HG02884 (cell line): ENCODE data around the gene EPB41L4B.
A peak's percentile ranks its signal among the peaks of the same experiment; 100 is the strongest.
"Not testable (repeated sequence)": the region's sequence is repeated elsewhere in the genome, so short reads cannot be mapped to it uniquely, and the experiment has no call there.

Experiments
- ATAC-seq: cut with Tn5 transposase; IDR thresholded peaks from one replicate; pipeline ENCODE4 v1.9.1; 2021; ENCODE audit warnings: mild to moderate bottlenecking, moderate library complexity; ENCODE audit not compliant: unreplicated experiment

EPB41L4B gene

GRCh38 chr9:109247228-109247627, 73.6 kb downstream of the EPB41L4B start:
- no peak for ATAC-seq

GRCh38 chr9:109246533-109246932, 74.3 kb downstream of the EPB41L4B start:
- no peak for ATAC-seq

GRCh38 chr9:109245310-109245897, 75.5 kb downstream of the EPB41L4B start:
- no peak for ATAC-seq

GRCh38 chr9:109244179-109245132, 76.4 kb downstream of the EPB41L4B start:
- peak; percentile 82 for ATAC-seq

GRCh38 chr9:109242741-109243140, 78.1 kb downstream of the EPB41L4B start:
- ATAC-seq, result no peak

GRCh38 chr9:109242014-109242413, 78.8 kb downstream of the EPB41L4B start:
- no peak for ATAC-seq

GRCh38 chr9:109241207-109241606, 79.7 kb downstream of the EPB41L4B start:
- no peak for ATAC-seq

- ATAC-seq, result no peak
Observed at GRCh38 chr9:109239240-109239639, 81.6 kb downstream of the EPB41L4B start.

GRCh38 chr9:109238655-109239054, 82.2 kb downstream of the EPB41L4B start:
- no peak for ATAC-seq

GRCh38 chr9:109238125-109238524, 82.7 kb downstream of the EPB41L4B start:
- no peak for ATAC-seq

- ATAC-seq, result no peak
Observed at GRCh38 chr9:109232449-109233237, 88.2 kb downstream of the EPB41L4B start.

GRCh38 chr9:109231593-109231992, 89.3 kb downstream of the EPB41L4B start:
- ATAC-seq, result no peak

- no peak for ATAC-seq
Observed at GRCh38 chr9:109230277-109230676, 90.6 kb downstream of the EPB41L4B start.

GRCh38 chr9:109229682-109230081, 91.2 kb downstream of the EPB41L4B start:
- no peak for ATAC-seq

- ATAC-seq, result no peak
Observed at GRCh38 chr9:109228093-109228642, 92.7 kb downstream of the EPB41L4B start.

GRCh38 chr9:109225629-109226028, 95.2 kb downstream of the EPB41L4B start:
- ATAC-seq, result no peak

GRCh38 chr9:109224751-109225150, 96.1 kb downstream of the EPB41L4B start:
- ATAC-seq, result no peak

- not testable (repeated sequence) for ATAC-seq
Observed at GRCh38 chr9:109218242-109218641, 102.6 kb downstream of the EPB41L4B start.

GRCh38 chr9:109214414-109214813, 106.4 kb downstream of the EPB41L4B start:
- ATAC-seq, result no peak

GRCh38 chr9:109213285-109214121, 107.4 kb downstream of the EPB41L4B start:
- no peak for ATAC-seq
